ENCODE results near the gene JPH2.

- TF ChIP-seq CTCF (IDR thresholded peaks at IDR 0.05; ENCODE audit: low read length) (no peak), EZH2phosphoT487 (IDR thresholded peaks at IDR 0.05; ENCODE audit: low read length) (no peak), EZH2 (optimal IDR thresholded peaks at IDR 0.05; ENCODE audit: low read depth, low read length) (no peak)
Observed at GRCh38 chr20:44173116-44173515, 13.9 kb downstream of the JPH2 start.
